KOPT-K1 (cell line): ENCODE results near the gene KLHL17.

Source experiments
- H3K27ac ChIP-seq: fragments of 200-600 bp; sonication (generic); 2 replicates; pipeline ENCODE4 v1.5.1; 2016; ENCODE audit warnings: antibody characterized with exemption, mild to moderate bottlenecking, low read depth, low read length; ENCODE audit not compliant: poor library complexity, severe bottlenecking
- H3K36me3 ChIP-seq: fragments of 200-600 bp; sonication (generic); 2 replicates; pipeline ENCODE4 v1.5.1; 2017; ENCODE audit warnings: antibody characterized with exemption, mild to moderate bottlenecking, low read length, moderate library complexity; ENCODE audit not compliant: insufficient read depth
- H3K9me3 ChIP-seq: fragments of 200-600 bp; sonication (generic); 2 replicates; pipeline ENCODE4 v1.5.1; 2017; ENCODE audit warnings: antibody characterized with exemption, low read length, mild to moderate bottlenecking; ENCODE audit not compliant: insufficient read depth, poor library complexity, severe bottlenecking

The KLHL17 gene

GRCh38 chr1:929712-930632 lies 30.4 kb upstream of the KLHL17 start:
- Histone ChIP-seq H3K9me3 (no peaks in the 10 kb centered on the region), H3K27ac (no peak overlapping the region), H3K36me3 (no peaks in the 10 kb centered on the region)

- H3K9me3 ChIP-seq: no peaks in the 10 kb centered on the region
- H3K27ac ChIP-seq: no peak overlapping the region
- no peaks in the 10 kb centered on the region for H3K36me3 ChIP-seq
Observed at GRCh38 chr1:930633-931138, 29.7 kb upstream of the KLHL17 start.

GRCh38 chr1:931380-932172 lies 28.8 kb upstream of the KLHL17 start:
- Histone ChIP-seq H3K27ac (no peak overlapping the region), H3K36me3 (no peaks in the 10 kb centered on the region), H3K9me3 (no peaks in the 10 kb centered on the region)

- no peak overlapping the region for H3K27ac ChIP-seq
- H3K9me3 ChIP-seq: no peaks in the 10 kb centered on the region
- no peaks in the 10 kb centered on the region for H3K36me3 ChIP-seq
Observed at GRCh38 chr1:932173-932510, 28.2 kb upstream of the KLHL17 start.

- no peaks in the 10 kb centered on the region for H3K36me3 ChIP-seq
- H3K9me3 ChIP-seq: no peaks in the 10 kb centered on the region
- no peak overlapping the region for H3K27ac ChIP-seq
Observed at GRCh38 chr1:932776-933602, 27.4 kb upstream of the KLHL17 start.

GRCh38 chr1:933603-933940 lies 26.8 kb upstream of the KLHL17 start:
- Histone ChIP-seq H3K27ac (no peak overlapping the region), H3K9me3 (no peaks in the 10 kb centered on the region), H3K36me3 (no peaks in the 10 kb centered on the region)

- H3K9me3 ChIP-seq: no peaks in the 10 kb centered on the region
- H3K27ac ChIP-seq: no peak overlapping the region
- H3K36me3 ChIP-seq: no peaks in the 10 kb centered on the region
Observed at GRCh38 chr1:934991-935750, 25.2 kb upstream of the KLHL17 start.

GRCh38 chr1:935751-936231 lies 24.6 kb upstream of the KLHL17 start:
- Histone ChIP-seq H3K36me3 (no peaks in the 10 kb centered on the region), H3K27ac (no peak overlapping the region), H3K9me3 (no peaks in the 10 kb centered on the region)

GRCh38 chr1:936348-937264 lies 23.8 kb upstream of the KLHL17 start:
- H3K27ac ChIP-seq: no peak overlapping the region
- no peaks in the 10 kb centered on the region for H3K36me3 ChIP-seq
- H3K9me3 ChIP-seq: no peaks in the 10 kb centered on the region

- H3K36me3 ChIP-seq: no peaks in the 10 kb centered on the region
- H3K27ac ChIP-seq: no peak overlapping the region
- H3K9me3 ChIP-seq: no peaks in the 10 kb centered on the region
Observed at GRCh38 chr1:937521-937920, 22.9 kb upstream of the KLHL17 start.

GRCh38 chr1:938088-938683 lies 22.2 kb upstream of the KLHL17 start:
- Histone ChIP-seq H3K27ac (no peak overlapping the region), H3K9me3 (no peaks in the 10 kb centered on the region), H3K36me3 (no peaks in the 10 kb centered on the region)

GRCh38 chr1:938711-939489 lies 21.5 kb upstream of the KLHL17 start:
- no peaks in the 10 kb centered on the region for H3K9me3 ChIP-seq
- H3K27ac ChIP-seq: no peak overlapping the region
- H3K36me3 ChIP-seq: peaks cover 4% of the 10 kb centered on the region; the same call in 1 of the 2 replicates
